MM.1S (cell line): Measurements from ENCODE around the gene BRI3.

Experiments used
- CTCF ChIP-seq: fragments of 300-600 bp; sonication (generic); IDR thresholded peaks from 2 replicates; pipeline ENCODE4 v1.5.1; 2016; ENCODE audit warnings: antibody characterized with exemption, low read length, mixed read lengths
- EZH2 ChIP-seq: fragments of 300-600 bp; sonication (generic); optimal IDR thresholded peaks from 2 replicates; pipeline ENCODE3; 2017; ENCODE audit warnings: low read depth, mild to moderate bottlenecking, antibody characterized with exemption, low read length, mixed read lengths
- EZH2phosphoT487 ChIP-seq: fragments of 300-600 bp; sonication (generic); IDR thresholded peaks from 2 replicates; pipeline ENCODE4 v1.6.1; 2018; ENCODE audit warnings: antibody characterized with exemption, low read length

- no peak for TF ChIP-seq CTCF
- no peak for TF ChIP-seq EZH2
- TF ChIP-seq EZH2phosphoT487, result no peak
Measured at GRCh38 chr7:98288064-98288823, 6.8 kb downstream of the BRI3 start.
